Measurements from ENCODE around the gene XRCC4. TPM values are rescaled to one million over a fixed set of nuclear protein-coding genes. Genes with fewer than 3 reads are reported as not detected.

The XRCC4 gene
- total RNA-seq, 1 experiment from 2014 or later: 13.8 TPM

DNA sequence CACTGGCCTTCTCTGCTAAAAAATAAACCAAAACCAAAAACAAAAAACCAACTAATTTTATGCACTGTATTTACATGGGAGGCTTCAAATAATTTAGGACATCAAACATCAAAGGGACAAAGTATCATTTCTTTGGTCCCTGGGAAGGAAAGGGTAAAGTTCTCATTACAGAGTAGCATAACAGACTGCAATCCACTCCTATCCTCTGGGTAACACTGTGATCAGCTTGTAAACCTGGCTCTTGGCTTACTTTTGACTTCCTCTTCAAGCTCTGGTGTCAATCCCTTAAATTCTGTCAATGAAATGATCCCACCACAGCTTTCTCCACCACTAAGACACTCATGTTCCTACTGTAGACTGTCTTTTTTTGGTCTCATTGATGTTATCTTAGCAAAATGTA is 324.4 kb downstream of the XRCC4 start:
- no peaks in the 10 kb centered on the region for H3K79me2 ChIP-seq (ENCODE audit: low read length)
- 0 out of 2 replicates have a peak overlapping the region, but pooled peaks have one; percentile 27 for H2AFZ ChIP-seq (ENCODE audit: low read length)
- no peak overlapping the region for H3K9ac ChIP-seq (ENCODE audit: low read length)
- ATAC-seq: no peak
- no peak overlapping the region for H3K4me2 ChIP-seq (ENCODE audit: low read length)
- DNase-seq: no peak
- no peak overlapping the region for H3K27ac ChIP-seq (ENCODE audit: low read length)
- intact Hi-C loops (cut with micrococcal nuclease): no loop called here
- H3K4me3 ChIP-seq (ENCODE audit: low read length): no peak overlapping the region
- no peaks in the 10 kb centered on the region for H3K27me3 ChIP-seq (ENCODE audit: low read length)
- no peaks in the 10 kb centered on the region for H3F3A ChIP-seq (ENCODE audit: low read length, unreplicated experiment)
- POLR2A ChIA-PET (ENCODE audit: unreplicated experiment): no interaction called here
- H3K4me1 ChIP-seq (ENCODE audit: insufficient read depth, low read length): no peaks in the 10 kb centered on the region
- H3K9me2 ChIP-seq (replicated peaks; ENCODE audit: low read length): no peaks in the 10 kb centered on the region
- TF ChIP-seq EZH2phosphoT487 (IDR thresholded peaks at IDR 0.05; ENCODE audit: borderline replicate concordance, low read length): no peak
- TF ChIP-seq CTCF (conservative IDR thresholded peaks at IDR 0.05; ENCODE audit: low read depth, low read length): no peak
- CTCF ChIA-PET: no interaction called here
- no peaks in the 10 kb centered on the region for H3K9me3 ChIP-seq (ENCODE audit: low read length)
- H3K36me3 ChIP-seq (ENCODE audit: low read depth, low read length): no peaks in the 10 kb centered on the region
- H4K20me1 ChIP-seq (ENCODE audit: low read length): no peaks in the 10 kb centered on the region
- no TSS peak for BruUV-seq (replicated peaks)

Other genes starting within 250 kb of the XRCC4 start
- 25.1 and 35.7 TPM in 2 replicates for gene TMEM167A, start 153 bp upstream of the XRCC4 start, total RNA-seq (2014; rRNA removed)